ENCODE results near the gene PPIP5K1.
"Not testable (repeated sequence)": the region's sequence is repeated elsewhere in the genome, so short reads cannot be mapped to it uniquely, and the experiment has no call there.

The PPIP5K1 gene

GRCh38 chr15:43538091-43538490 is 51.9 kb downstream of the PPIP5K1 start:
- DNase-seq (ENCODE audit: low read depth), result no peak
- H3K4me3 ChIP-seq (ENCODE audit: low read depth, low read length), result no peak overlapping the region

GRCh38 chr15:43534897-43535296 is 55.1 kb downstream of the PPIP5K1 start:
- TF ChIP-seq CTCF (IDR thresholded peaks at IDR 0.05; ENCODE audit: control insufficient read depth, extremely low read depth, insufficient read depth), result no peak
- no peak overlapping the region for H3K4me3 ChIP-seq (ENCODE audit: low read depth, low read length)
- DNase-seq (ENCODE audit: low read depth), result no peak

More at GRCh38 chr15:43538091-43538490, 51.9 kb downstream of the PPIP5K1 start:
- TF ChIP-seq CTCF (IDR thresholded peaks at IDR 0.05; ENCODE audit: control insufficient read depth, extremely low read depth, insufficient read depth), result no peak

- not testable (repeated sequence) for DNase-seq (ENCODE audit: low read depth); H3K4me3 ChIP-seq (ENCODE audit: low read depth, low read length)
These were observed 57.2 kb downstream of the PPIP5K1 start for GRCh38 chr15:43532826-43533225.

GRCh38 chr15:43531018-43531670 is 58.9 kb downstream of the PPIP5K1 start:
- no peak overlapping the region for H3K4me3 ChIP-seq (ENCODE audit: low read depth, low read length)
- TF ChIP-seq CTCF (IDR thresholded peaks at IDR 0.05; ENCODE audit: control insufficient read depth, extremely low read depth, insufficient read depth), result no peak
- no peak for DNase-seq (ENCODE audit: low read depth)

GRCh38 chr15:43529587-43530345 is 60.2 kb downstream of the PPIP5K1 start:
- H3K4me3 ChIP-seq (ENCODE audit: low read depth, low read length), result no peak overlapping the region
- no peak for DNase-seq (ENCODE audit: low read depth)
- no peak for TF ChIP-seq CTCF (IDR thresholded peaks at IDR 0.05; ENCODE audit: control insufficient read depth, extremely low read depth, insufficient read depth)

GRCh38 chr15:43529141-43529540 is 60.9 kb downstream of the PPIP5K1 start:
- no peak for TF ChIP-seq CTCF (IDR thresholded peaks at IDR 0.05; ENCODE audit: control insufficient read depth, extremely low read depth, insufficient read depth)
- no peak for DNase-seq (ENCODE audit: low read depth)
- H3K4me3 ChIP-seq (ENCODE audit: low read depth, low read length), result no peak overlapping the region

- no peak for TF ChIP-seq CTCF (IDR thresholded peaks at IDR 0.05; ENCODE audit: control insufficient read depth, extremely low read depth, insufficient read depth)
- no peak for DNase-seq (ENCODE audit: low read depth)
- no peak overlapping the region for H3K4me3 ChIP-seq (ENCODE audit: low read depth, low read length)
These were observed 61.4 kb downstream of the PPIP5K1 start for GRCh38 chr15:43528542-43529007.

Data from LNCaP clone FGC (cell line).